T-helper 17 cell (primary cell): ENCODE results near the gene VSIG8. TPM values are rescaled to one million over a fixed set of nuclear protein-coding genes. Genes with fewer than 3 reads are reported as not detected.

Experiments
- ATAC-seq: fragments of 150-1000 bp; cut with Tn5 transposase; 2 replicates; pipeline ENCODE4 v1.10.0; 2021; ENCODE audit warnings: mild to moderate bottlenecking, moderate library complexity
- DNase-seq, 3 donors: peaks; one replicate each; pipeline versions ENCODE4 v3.0.0 to v3.0.0-alpha.2; 2020 to 2021
- H3K9me3 ChIP-seq: one replicate; pipeline ENCODE4 v1.7.0; 2013; ENCODE audit warnings: low read length, mild to moderate bottlenecking; ENCODE audit not compliant: control insufficient read depth, poor library complexity, severe bottlenecking
- H3K27ac Mint-ChIP-seq: one replicate; pipeline ENCODE4 v1.8.0; 2022; ENCODE audit warnings: mild to moderate bottlenecking, moderate library complexity, mixed read lengths
- H3K27me3 Mint-ChIP-seq: one replicate; pipeline ENCODE4 v1.8.0; 2022; ENCODE audit warnings: mixed read lengths
- H3K36me3 Mint-ChIP-seq: one replicate; pipeline ENCODE4 v1.8.0; 2022; ENCODE audit warnings: low read depth, mixed read lengths
- H3K4me1 Mint-ChIP-seq: one replicate; pipeline ENCODE4 v1.8.0; 2022; ENCODE audit warnings: mild to moderate bottlenecking, mixed read lengths
- H3K4me3 Mint-ChIP-seq: one replicate; pipeline ENCODE4 v1.8.0; 2022; ENCODE audit warnings: mild to moderate bottlenecking, moderate library complexity, mixed read lengths
- total RNA-seq, 4 donors: library from RNA in 2 of 4; stranded (reverse) in 2 of 4; gene quantifications; one replicate each; pipeline ENCODE4 v1.2.3 and lab custom pipeline; 2022 to 2026

Gene VSIG8
- total RNA-seq, 2 donors from 2014 or later = not detected

DNA sequence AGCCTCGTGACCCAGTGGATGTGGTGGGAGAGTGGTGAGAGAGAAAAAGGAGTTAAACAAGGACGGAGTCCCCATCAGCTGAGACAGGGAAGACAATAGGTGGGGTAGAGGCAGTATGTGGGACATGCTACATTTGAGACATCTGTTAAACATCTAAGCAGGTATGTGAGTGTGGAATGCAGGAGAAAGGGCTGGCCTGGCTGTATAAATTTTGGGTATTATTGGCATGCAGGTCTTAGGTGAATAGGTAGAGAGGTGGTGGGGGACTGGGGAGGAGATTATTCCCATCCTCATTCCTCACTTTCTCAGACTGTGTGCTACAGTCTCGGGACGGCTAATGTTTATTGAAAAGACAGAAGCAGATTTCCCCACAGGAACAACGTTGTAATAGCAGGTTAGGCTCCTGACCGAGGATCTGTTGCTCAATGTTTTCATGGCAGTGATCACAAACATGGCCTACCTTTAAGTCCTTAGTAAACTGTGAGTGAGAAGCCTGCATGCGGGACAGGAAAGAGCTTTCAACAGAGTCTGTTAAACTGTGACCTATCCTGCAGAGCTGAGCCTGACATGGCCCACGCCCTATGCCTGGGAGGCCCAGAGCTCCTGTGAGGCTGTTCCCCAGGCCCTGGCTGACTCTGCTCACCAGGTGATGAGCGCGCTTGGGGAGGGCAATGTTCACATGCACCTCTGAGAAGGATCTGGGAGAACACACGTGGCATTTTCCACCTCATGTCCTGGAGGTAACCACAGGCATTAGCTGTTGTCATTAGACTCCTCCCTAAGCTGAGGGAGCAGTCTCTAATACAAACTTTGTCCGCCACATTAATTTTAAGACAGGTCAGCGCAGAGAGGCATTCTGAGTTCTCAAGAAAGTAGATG lies 16.5 kb downstream of the VSIG8 start:
- no peak for DNase-seq
- no peak overlapping the region for H3K27ac Mint-ChIP-seq
- no peak for ATAC-seq
- no peak overlapping the region for H3K4me3 Mint-ChIP-seq
- peaks cover 15% of the 10 kb centered on the region for H3K4me1 Mint-ChIP-seq
- H3K9me3 ChIP-seq = no peaks in the 10 kb centered on the region
- H3K36me3 Mint-ChIP-seq = peaks cover 2% of the 10 kb centered on the region
- H3K27me3 Mint-ChIP-seq = peaks cover 25% of the 10 kb centered on the region

DNA sequence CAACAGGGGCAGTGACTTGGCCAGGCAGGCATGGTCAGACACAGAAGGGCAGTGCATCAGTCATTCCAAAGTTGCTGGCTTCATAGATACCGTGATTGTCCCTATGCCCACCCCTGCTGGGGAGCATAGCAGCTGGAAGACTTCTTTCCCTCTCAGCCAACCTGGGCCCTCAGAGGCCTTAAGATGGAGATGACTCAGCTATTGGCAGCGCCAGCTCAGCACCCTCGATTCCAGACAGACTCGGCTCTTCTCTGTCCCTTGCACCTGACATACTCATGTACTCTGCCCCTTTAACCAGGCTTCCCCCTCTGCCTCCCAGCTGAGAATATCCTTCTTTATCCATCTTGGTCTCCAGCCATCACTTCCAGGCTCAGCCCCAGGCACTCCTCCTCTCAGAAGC lies 19.0 kb downstream of the VSIG8 start:
- H3K4me3 Mint-ChIP-seq = no peak overlapping the region
- peaks cover 2% of the 10 kb centered on the region for H3K36me3 Mint-ChIP-seq
- peaks cover 12% of the 10 kb centered on the region for H3K4me1 Mint-ChIP-seq
- no peak for ATAC-seq
- no peak overlapping the region for H3K27ac Mint-ChIP-seq
- H3K27me3 Mint-ChIP-seq = peaks cover 25% of the 10 kb centered on the region
- no peaks in the 10 kb centered on the region for H3K9me3 ChIP-seq
- DNase-seq = no peak

GRCh38 chr1:159841749-159842148 lies 20.7 kb downstream of the VSIG8 start:
- Mint-ChIP-seq H3K4me1 (peaks cover 9% of the 10 kb centered on the region), H3K36me3 (peaks cover 6% of the 10 kb centered on the region), H3K27me3 (peaks cover 25% of the 10 kb centered on the region), H3K27ac (no peak overlapping the region), H3K4me3 (no peak overlapping the region)
- no peaks in the 10 kb centered on the region for H3K9me3 ChIP-seq
- DNase-seq = no peak
- no peak for ATAC-seq

DNA sequence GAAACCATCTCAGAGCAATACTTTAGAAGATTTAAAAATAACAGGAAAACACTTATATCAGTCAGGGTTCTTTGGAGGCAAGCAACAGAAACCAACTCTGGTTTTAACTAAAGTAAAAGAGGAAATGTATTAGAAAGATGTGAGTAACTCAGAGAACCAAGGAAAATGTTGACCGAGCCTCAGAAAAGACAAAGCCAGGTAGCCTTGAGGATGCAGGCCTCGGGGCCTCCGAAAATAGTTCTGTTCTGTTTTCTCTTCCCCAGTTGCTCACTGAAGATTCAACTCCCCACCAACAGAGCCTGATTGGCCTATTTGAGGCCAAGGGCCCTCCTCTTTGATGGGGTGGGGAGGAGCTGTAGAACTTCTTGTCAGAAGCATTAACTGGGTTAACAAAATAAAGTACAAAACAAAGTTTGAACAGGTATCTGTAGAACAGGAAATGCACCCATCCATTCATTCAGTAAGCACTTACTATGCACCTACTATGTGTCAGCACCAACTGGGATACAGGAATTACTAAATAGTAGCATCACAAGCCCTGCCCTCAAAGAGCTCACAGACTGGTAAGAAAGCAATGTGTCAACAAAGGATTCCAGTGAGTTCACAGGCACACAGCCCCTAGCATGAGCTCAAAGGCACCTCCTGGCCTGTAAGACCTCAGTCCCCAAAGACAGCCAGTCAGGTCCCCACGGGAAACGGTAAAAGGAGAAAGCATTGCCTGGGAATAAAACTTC lies 23.2 kb downstream of the VSIG8 start:
- Mint-ChIP-seq H3K4me3 (no peak overlapping the region), H3K27ac (no peak overlapping the region), H3K4me1 (peaks cover 8% of the 10 kb centered on the region), H3K36me3 (peaks cover 6% of the 10 kb centered on the region), H3K27me3 (peaks cover 7% of the 10 kb centered on the region)
- ATAC-seq (no peak), DNase-seq (no peak)
- no peaks in the 10 kb centered on the region for H3K9me3 ChIP-seq

- no peak for ATAC-seq
- Mint-ChIP-seq H3K27ac (no peak overlapping the region), H3K27me3 (peaks cover 2% of the 10 kb centered on the region), H3K36me3 (peaks cover 6% of the 10 kb centered on the region), H3K4me1 (peaks cover 5% of the 10 kb centered on the region), H3K4me3 (no peak overlapping the region)
- H3K9me3 ChIP-seq = no peaks in the 10 kb centered on the region
- no peak for DNase-seq
Observed at GRCh38 chr1:159838715-159839114, 23.7 kb downstream of the VSIG8 start.

DNA sequence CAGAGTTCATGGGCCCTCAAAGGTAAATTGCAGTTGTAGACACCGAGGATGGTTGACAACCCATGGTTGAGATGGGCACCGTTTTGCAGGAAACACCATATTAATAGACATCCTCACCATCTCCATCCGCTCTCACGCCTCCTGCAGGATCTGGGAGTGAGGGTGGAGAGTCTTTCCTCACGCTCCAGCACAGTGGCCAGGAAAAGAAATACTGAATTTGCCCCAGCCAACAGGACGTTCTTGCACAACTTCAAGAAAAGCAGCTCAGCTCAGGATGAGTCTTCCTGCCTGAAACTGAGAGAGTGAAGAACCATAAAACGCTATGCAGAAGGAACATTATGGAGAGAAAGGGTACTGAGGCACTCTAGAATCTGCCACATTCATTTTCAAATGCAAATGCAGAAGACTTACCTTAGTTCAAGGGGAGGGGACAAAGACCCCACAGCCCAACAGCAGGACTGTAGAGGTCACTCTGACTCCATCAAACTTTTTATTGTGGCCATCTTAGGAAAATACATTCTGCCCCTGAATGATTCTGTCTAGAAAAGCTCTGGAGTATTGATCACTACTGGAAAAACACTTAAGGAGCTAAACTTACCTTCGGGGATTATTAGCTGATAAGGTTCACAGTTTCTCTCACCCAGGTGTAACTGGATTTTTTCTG lies 26.5 kb downstream of the VSIG8 start:
- peaks cover 4% of the 10 kb centered on the region for H3K36me3 Mint-ChIP-seq
- H3K4me3 Mint-ChIP-seq = no peak overlapping the region
- peaks cover 8% of the 10 kb centered on the region for H3K27me3 Mint-ChIP-seq
- H3K4me1 Mint-ChIP-seq = peaks cover 5% of the 10 kb centered on the region
- H3K27ac Mint-ChIP-seq = no peak overlapping the region
- no peaks in the 10 kb centered on the region for H3K9me3 ChIP-seq
- ATAC-seq (no peak), DNase-seq (no peak)

- ATAC-seq (no peak), DNase-seq (no peak)
- H3K9me3 ChIP-seq = no peaks in the 10 kb centered on the region
- Mint-ChIP-seq H3K27ac (no peak overlapping the region), H3K4me3 (no peak overlapping the region), H3K4me1 (peaks cover 5% of the 10 kb centered on the region), H3K27me3 (peaks cover 8% of the 10 kb centered on the region), H3K36me3 (peaks cover 4% of the 10 kb centered on the region)
Observed at GRCh38 chr1:159835356-159835755, 27.1 kb downstream of the VSIG8 start.

DNA sequence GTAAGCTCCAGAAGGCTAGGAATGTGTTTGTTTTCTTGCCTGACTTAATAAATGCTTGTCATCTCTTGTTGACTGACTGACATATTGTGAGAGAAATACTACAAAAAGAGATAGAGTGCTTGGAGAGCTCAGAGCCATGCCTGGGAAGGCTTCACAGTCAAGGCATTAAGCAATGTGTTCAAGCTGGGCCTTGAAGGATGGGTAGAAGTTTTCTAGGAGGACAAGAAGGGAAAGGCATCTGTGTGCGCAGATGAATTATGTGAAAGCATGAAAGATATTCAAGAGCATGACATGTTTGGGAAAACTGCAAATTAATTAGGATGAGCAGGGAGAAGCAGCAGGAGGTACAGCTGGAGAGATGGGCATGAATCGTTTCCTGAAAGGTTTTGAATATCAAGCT lies 30.1 kb downstream of the VSIG8 start:
- no peaks in the 10 kb centered on the region for H3K9me3 ChIP-seq
- ATAC-seq = no peak
- no peak for DNase-seq
- H3K27ac Mint-ChIP-seq = no peak overlapping the region
- peaks cover 8% of the 10 kb centered on the region for H3K27me3 Mint-ChIP-seq
- peaks cover 24% of the 10 kb centered on the region for H3K4me1 Mint-ChIP-seq
- no peak overlapping the region for H3K4me3 Mint-ChIP-seq
- H3K36me3 Mint-ChIP-seq = peaks cover 2% of the 10 kb centered on the region

GRCh38 chr1:159831412-159832141 lies 30.9 kb downstream of the VSIG8 start:
- Mint-ChIP-seq H3K27me3 (peaks cover 8% of the 10 kb centered on the region), H3K36me3 (no peaks in the 10 kb centered on the region), H3K4me1 (peaks cover 28% of the 10 kb centered on the region), H3K4me3 (no peak overlapping the region), H3K27ac (no peak overlapping the region)
- no peaks in the 10 kb centered on the region for H3K9me3 ChIP-seq
- no peak for ATAC-seq
- no peak for DNase-seq

GRCh38 chr1:159830722-159831121 lies 31.7 kb downstream of the VSIG8 start:
- peaks cover 36% of the 10 kb centered on the region for H3K4me1 Mint-ChIP-seq
- H3K9me3 ChIP-seq = no peaks in the 10 kb centered on the region
- ATAC-seq (no peak), DNase-seq (no peak)
- H3K27ac Mint-ChIP-seq = no peak overlapping the region
- no peak overlapping the region for H3K4me3 Mint-ChIP-seq
- no peaks in the 10 kb centered on the region for H3K36me3 Mint-ChIP-seq
- H3K27me3 Mint-ChIP-seq = peaks cover 8% of the 10 kb centered on the region

GRCh38 chr1:159829822-159830465 lies 32.5 kb downstream of the VSIG8 start:
- Mint-ChIP-seq H3K4me3 (no peak overlapping the region), H3K36me3 (no peaks in the 10 kb centered on the region), H3K27me3 (peaks cover 8% of the 10 kb centered on the region), H3K27ac (no peak overlapping the region), H3K4me1 (peaks cover 44% of the 10 kb centered on the region)
- DNase-seq (no peak), ATAC-seq (no peak)
- H3K9me3 ChIP-seq = no peaks in the 10 kb centered on the region

GRCh38 chr1:159829273-159829634 lies 33.2 kb downstream of the VSIG8 start:
- Mint-ChIP-seq H3K4me3 (peak overlapping the region; percentile 1), H3K36me3 (no peaks in the 10 kb centered on the region), H3K27me3 (peaks cover 8% of the 10 kb centered on the region), H3K27ac (peak overlapping the region; percentile 39), H3K4me1 (peaks cover 47% of the 10 kb centered on the region)
- H3K9me3 ChIP-seq = no peaks in the 10 kb centered on the region
- ATAC-seq (peak; percentile 44), DNase-seq (no peak)
